H1 (cell line): Measurements from ENCODE around the gene CLEC10A. TPM values are rescaled to one million over a fixed set of nuclear protein-coding genes. Genes with fewer than 3 reads are reported as not detected.

Source experiments
- CTCF ChIA-PET: fragments of 300-600 bp; sonication (Branson Sonifier 250); formaldehyde crosslinking; loops from one replicate; lab custom pipeline; 2021; ENCODE audit not compliant: partially characterized antibody; lab: Charles Lee
- POLR2A ChIA-PET: fragments of 300-600 bp; sonication (Branson Sonifier 250); formaldehyde crosslinking; loops from one replicate; lab custom pipeline; 2021; ENCODE audit warnings: inconsistent platforms; ENCODE audit not compliant: partially characterized antibody; lab: Charles Lee
- DNase-seq, 2 experiments: peaks; one replicate each; pipeline versions ENCODE4 v3.0.0 to v3.0.0-alpha.2; 2010 to 2022; ENCODE audit warnings: low spot score in 2 of 2, low read depth in 1 of 2, mixed read lengths in 1 of 2
- FAIRE-seq: peaks from 2 replicates; lab custom pipeline; 2011; peaks lifted over from hg19 to GRCh38; lab: Jason Lieb, UNC
- H2AFZ ChIP-seq: 2 replicates; pipeline ENCODE4 v1.8.1; 2012; ENCODE audit warnings: low read length, inconsistent platforms
- H2AK5ac ChIP-seq: 2 replicates; pipeline ENCODE4 v1.6.1; 2013; ENCODE audit warnings: low read depth, low read length
- H2BK120ac ChIP-seq: replicated peaks from 2 replicates; pipeline ENCODE3; 2013; ENCODE audit warnings: low read depth, low read length, inconsistent platforms
- H2BK12ac ChIP-seq: 2 replicates; pipeline ENCODE4 v1.6.1; 2013; ENCODE audit warnings: low read depth, low read length
- H2BK15ac ChIP-seq: 2 replicates; pipeline ENCODE4 v1.6.1; 2013; ENCODE audit warnings: low read length
- H2BK20ac ChIP-seq: 2 replicates; pipeline ENCODE4 v1.6.1; 2013; ENCODE audit warnings: low read length
- H2BK5ac ChIP-seq: 2 replicates; pipeline ENCODE4 v1.6.1; 2013; ENCODE audit warnings: low read depth, low read length
- H3K14ac ChIP-seq: 2 replicates; pipeline ENCODE4 v1.6.1; 2013; ENCODE audit warnings: inconsistent platforms; ENCODE audit not compliant: insufficient read length
- H3K18ac ChIP-seq: 2 replicates; pipeline ENCODE4 v1.6.1; 2013; ENCODE audit warnings: low read length; ENCODE audit errors: extremely low read depth
- H3K23ac ChIP-seq: 2 replicates; pipeline ENCODE4 v1.6.1; 2013; ENCODE audit warnings: inconsistent platforms; ENCODE audit not compliant: insufficient read length
- H3K23me2 ChIP-seq: 2 replicates; pipeline ENCODE4 v1.6.1; 2013; ENCODE audit warnings: low read depth, low read length
- H3K27ac ChIP-seq: 2 replicates; pipeline ENCODE4 v1.6.1; 2011; ENCODE audit warnings: low read depth, low read length, inconsistent platforms
- H3K27me3 ChIP-seq, 4 experiments: replicated peaks in 1 of 4; 1 replicate in 1 of 4; 2 replicates in 3 of 4; pipeline versions ENCODE4 v1.6.1 to v1.8.1; 2011 to 2013; ENCODE audit warnings: low read length in 3 of 4, mild to moderate bottlenecking in 3 of 4, inconsistent platforms in 2 of 4, mixed read lengths in 2 of 4, moderate library complexity in 1 of 4; ENCODE audit not compliant: control insufficient read depth in 3 of 4, insufficient read depth in 3 of 4; ENCODE audit errors: extremely low read depth in 1 of 4
- H3K36me3 ChIP-seq, 4 experiments: 2 replicates each; pipeline versions ENCODE4 v1.6.1 to v1.8.1; 2011 to 2013; ENCODE audit warnings: mild to moderate bottlenecking in 4 of 4, low read length in 3 of 4, moderate library complexity in 2 of 4, control low read depth in 1 of 4, inconsistent platforms in 1 of 4; ENCODE audit not compliant: insufficient read depth in 4 of 4, control insufficient read depth in 2 of 4
- H3K4ac ChIP-seq: replicated peaks from 2 replicates; pipeline ENCODE3; 2013; ENCODE audit warnings: low read length, low read depth, mixed read lengths, inconsistent platforms; ENCODE audit not compliant: insufficient read length
- H3K4me1 ChIP-seq, 4 experiments: replicated peaks in 1 of 4; 1 replicate in 1 of 4; 2 replicates in 3 of 4; pipeline versions ENCODE4 v1.6.1 to v1.8.1; 2011 to 2013; ENCODE audit warnings: low read length in 3 of 4, inconsistent platforms in 2 of 4, mixed read lengths in 1 of 4; ENCODE audit not compliant: insufficient read depth in 4 of 4, control insufficient read depth in 3 of 4
- H3K4me2 ChIP-seq, 2 experiments: 2 replicates each; pipeline versions ENCODE4 v1.6.1 to v1.8.1; 2011 to 2013; ENCODE audit warnings: low read depth in 2 of 2, low read length in 2 of 2, control low read depth in 1 of 2, inconsistent platforms in 1 of 2, mild to moderate bottlenecking in 1 of 2; ENCODE audit not compliant: insufficient read depth in 1 of 2
- H3K4me3 ChIP-seq, 4 experiments: fragments of 200-600, 300-600 bp in 1 of 4; sonication (generic), shearing (Covaris generic), sonication (Bioruptor Twin) in 1 of 4; 2 replicates each; pipeline versions ENCODE4 v1.5.1 to v1.8.1; 2011 to 2016; ENCODE audit warnings: low read length in 4 of 4, low read depth in 3 of 4, control low read depth in 2 of 4, inconsistent platforms in 2 of 4, mild to moderate bottlenecking in 2 of 4, mixed read lengths in 1 of 4, moderate library complexity in 1 of 4; ENCODE audit not compliant: insufficient read depth in 2 of 4; ENCODE audit errors: extremely low read depth in 1 of 4
- H3K56ac ChIP-seq: replicated peaks from 2 replicates; pipeline ENCODE3; 2013; ENCODE audit warnings: low read depth, mild to moderate bottlenecking, mixed read lengths, low read length, inconsistent platforms; ENCODE audit not compliant: insufficient read length
- H3K79me1 ChIP-seq: 2 replicates; pipeline ENCODE4 v1.6.1; 2013; ENCODE audit warnings: low read depth, low read length, control low read depth
- H3K79me2 ChIP-seq, 2 experiments: 2 replicates each; pipeline versions ENCODE4 v1.6.1 to v1.8.1; 2012 to 2013; ENCODE audit warnings: low read length in 2 of 2, mild to moderate bottlenecking in 2 of 2, inconsistent platforms in 1 of 2; ENCODE audit not compliant: insufficient read depth in 2 of 2, control insufficient read depth in 1 of 2
- H3K9ac ChIP-seq, 4 experiments: replicated peaks in 1 of 4; 1 replicate in 1 of 4; 2 replicates in 3 of 4; pipeline versions ENCODE4 v1.6.1 to v1.8.1; 2011 to 2013; ENCODE audit warnings: low read depth in 3 of 4, low read length in 3 of 4, control low read depth in 2 of 4, mild to moderate bottlenecking in 2 of 4, moderate library complexity in 2 of 4, inconsistent platforms in 1 of 4; ENCODE audit errors: extremely low read depth in 1 of 4
- H3K9me3 ChIP-seq, 2 experiments: 2 replicates each; pipeline versions ENCODE4 v1.6.1 to v1.8.1; 2012 to 2013; ENCODE audit warnings: mild to moderate bottlenecking in 2 of 2, moderate library complexity in 2 of 2, control low read depth in 1 of 2, inconsistent platforms in 1 of 2, low read depth in 1 of 2, low read length in 1 of 2, mixed read lengths in 1 of 2; ENCODE audit not compliant: insufficient read depth in 2 of 2
- H4K20me1 ChIP-seq, 2 experiments: replicated peaks in 1 of 2; 2 replicates each; pipeline versions ENCODE3 to v1.8.1; 2011 to 2013; ENCODE audit warnings: inconsistent platforms in 2 of 2, low read length in 2 of 2, mild to moderate bottlenecking in 1 of 2; ENCODE audit not compliant: insufficient read depth in 2 of 2, control insufficient read depth in 1 of 2
- H4K5ac ChIP-seq: 2 replicates; pipeline ENCODE4 v1.6.1; 2013; ENCODE audit warnings: low read length, low read depth, mixed read lengths, inconsistent platforms; ENCODE audit not compliant: insufficient read length
- H4K8ac ChIP-seq: 2 replicates; pipeline ENCODE4 v1.8.0; 2013; ENCODE audit warnings: mild to moderate bottlenecking, moderate library complexity, low read length, inconsistent platforms; ENCODE audit not compliant: insufficient read depth; ENCODE audit errors: extremely low read depth
- H4K91ac ChIP-seq: replicated peaks from 2 replicates; pipeline ENCODE3; 2013; ENCODE audit warnings: low read length, mixed read lengths, inconsistent platforms; ENCODE audit not compliant: insufficient read length
- CEBPB ChIP-seq: IDR thresholded peaks from 2 replicates; pipeline ENCODE4 v1.6.1; 2012; ENCODE audit warnings: low read depth, low read length
- CREB1 ChIP-seq: IDR thresholded peaks from 2 replicates; pipeline ENCODE4 v1.6.1; 2012; ENCODE audit warnings: inconsistent platforms
- CTBP2 ChIP-seq: IDR thresholded peaks from 2 replicates; pipeline ENCODE4 v1.7.0; 2011; ENCODE audit warnings: borderline replicate concordance, mild to moderate bottlenecking, moderate library complexity, mixed read lengths, low read length; ENCODE audit not compliant: insufficient read depth, insufficient read length
- EGR1 ChIP-seq: IDR thresholded peaks from 2 replicates; pipeline ENCODE4 v1.6.1; 2011; ENCODE audit warnings: low read depth, low read length, borderline replicate concordance
- EZH2 ChIP-seq: fragments of 200-600 bp; sonication (generic); IDR thresholded peaks from 2 replicates; pipeline ENCODE4 v1.7.1; 2012; ENCODE audit warnings: low read depth, mild to moderate bottlenecking, moderate library complexity, low read length, inconsistent platforms; ENCODE audit not compliant: severe bottlenecking
- MAFK ChIP-seq: IDR thresholded peaks from 2 replicates; pipeline ENCODE4 v1.6.1; 2012; ENCODE audit warnings: low read depth, mild to moderate bottlenecking, improper control_type of control experiment, low read length
- SP1 ChIP-seq: IDR thresholded peaks from 2 replicates; pipeline ENCODE4 v1.6.1; 2011; ENCODE audit warnings: low read depth, low read length
- TCF12 ChIP-seq: IDR thresholded peaks from 2 replicates; pipeline ENCODE4 v1.6.1; 2011; ENCODE audit warnings: low read depth, mild to moderate bottlenecking, low read length
- WGBS, 2 experiments: shearing (Covaris generic) in 1 of 2; methylation state at CpG; one replicate each; pipeline versions ENCODE4 v1.1.6 to v1.1.7; 2013 to 2015; ENCODE audit warnings: low lambda C conversion rate in 2 of 2, mixed read lengths in 2 of 2, inconsistent platforms in 1 of 2, low coverage in 1 of 2, missing lambda C conversion rate in 1 of 2; ENCODE audit not compliant: insufficient replicate concordance in 2 of 2, insufficient coverage in 1 of 2, insufficient read length in 1 of 2; ENCODE audit errors: extremely low coverage in 1 of 2, missing lambda C conversion rate in 1 of 2; 5-methylcytosine and 5-hydroxymethylcytosine counted together
- polyA plus RNA-seq, 7 experiments: library from polyadenylated mRNA; depleted of rRNA in 3 of 7; stranded (reverse) in 5 of 7; unstranded in 2 of 7; fragments of >200 nt in 5 of 7; fragments of 200-250 nt in 2 of 7; gene quantifications; 1 replicate in 5 of 7; 2 replicates in 1 of 7; 4 replicates in 1 of 7; pipeline versions ENCODE4 v1.2.1 to v1.2.3, GENCODE V29; 2011 to 2013; ENCODE audit warnings: missing spikeins in 2 of 7, mixed read lengths in 2 of 7
- total RNA-seq: library from RNA; stranded (reverse); fragmentation: NEBNext Ultra II Directional; extraction: Animal tissue kit (Norgen Biotek cat#: 25700); gene quantifications from 2 replicates; pipeline ENCODE4 v1.2.1, GENCODE V29; 2021
- TF ChIP-seq, protein P1 (sequence below): IDR thresholded peaks from 2 replicates; pipeline ENCODE4 v1.6.1; 2011; ENCODE audit warnings: low read length, improper control_type of control experiment

The CLEC10A gene
- total and polyA plus RNA-seq, 2 of the 8 experiments (the other 6 are each of a cell fraction or from before 2014, with no cell fraction given) = not detected

DNA sequence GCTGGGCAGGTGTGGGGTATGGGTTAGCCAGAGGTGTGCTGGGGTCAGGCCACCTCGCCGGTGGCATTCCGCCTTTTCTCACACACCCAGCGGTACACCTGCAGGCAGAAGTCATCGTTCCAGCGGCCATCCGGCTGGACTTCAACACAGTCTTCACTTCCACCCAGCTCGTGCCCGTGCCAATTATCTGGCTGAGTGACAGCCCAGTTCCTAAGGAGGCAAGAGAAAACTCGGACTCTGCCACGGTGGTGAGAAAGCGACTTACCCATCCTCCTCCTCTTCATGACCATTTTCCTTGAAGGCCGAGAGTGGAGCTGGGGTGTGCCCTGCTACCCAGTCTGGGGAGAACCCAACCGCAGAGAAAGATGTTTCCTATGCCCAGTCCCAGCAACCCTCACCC, 21.5 kb upstream of the CLEC10A start:
- H3K4ac ChIP-seq = no peak overlapping the region
- no peak overlapping the region for H4K8ac ChIP-seq
- H2AK5ac ChIP-seq = no peak overlapping the region
- H3K79me1 ChIP-seq = no peaks in the 10 kb centered on the region
- no peak overlapping the region for H3K56ac ChIP-seq
- H4K91ac ChIP-seq = no peak overlapping the region
- no peak overlapping the region for H3K4me2 ChIP-seq
- WGBS, 2 experiments = 90% methylated on average over 14 of the region's 14 CpGs; no CpG with 5 or more reads in 1 of the 2 experiments
- no peak overlapping the region for H2BK15ac ChIP-seq
- H2BK120ac ChIP-seq = no peak overlapping the region
- H2AFZ ChIP-seq = no peak overlapping the region
- H3K79me2 ChIP-seq = no peaks in the 10 kb centered on the region
- no peaks in the 10 kb centered on the region for H3K4me1 ChIP-seq
- H2BK12ac ChIP-seq = no peak overlapping the region
- no peak overlapping the region for H3K4me3 ChIP-seq
- H3K14ac ChIP-seq = no peak overlapping the region
- DNase-seq (no peak), FAIRE-seq (no peak)
- TF ChIP-seq CTBP2 (no peak), TCF12 (no peak), CREB1 (no peak), SP1 (no peak), EGR1 (no peak), MAFK (no peak), EZH2 (no peak), CEBPB (no peak)
- TF ChIP-seq, protein P1, sequence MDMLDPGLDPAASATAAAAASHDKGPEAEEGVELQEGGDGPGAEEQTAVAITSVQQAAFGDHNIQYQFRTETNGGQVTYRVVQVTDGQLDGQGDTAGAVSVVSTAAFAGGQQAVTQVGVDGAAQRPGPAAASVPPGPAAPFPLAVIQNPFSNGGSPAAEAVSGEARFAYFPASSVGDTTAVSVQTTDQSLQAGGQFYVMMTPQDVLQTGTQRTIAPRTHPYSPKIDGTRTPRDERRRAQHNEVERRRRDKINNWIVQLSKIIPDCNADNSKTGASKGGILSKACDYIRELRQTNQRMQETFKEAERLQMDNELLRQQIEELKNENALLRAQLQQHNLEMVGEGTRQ = no peak
- no peaks in the 10 kb centered on the region; a peak in 1 of 7 replicates for H3K27me3 ChIP-seq
- H4K5ac ChIP-seq = no peak overlapping the region
- no peak overlapping the region for H3K27ac ChIP-seq
- no peaks in the 10 kb centered on the region; a peak in 1 of 4 replicates for H3K9me3 ChIP-seq
- no peak overlapping the region for H3K18ac ChIP-seq
- H3K36me3 ChIP-seq = no peaks in the 10 kb centered on the region
- no peak overlapping the region for H2BK5ac ChIP-seq
- no peaks in the 10 kb centered on the region for H3K23me2 ChIP-seq
- CTCF ChIA-PET = interaction anchor here (0.6 to 2.1 kb wide), 6 partner anchors 10 to 76 kb away, joined by 3 to 10 read pairs (median 6); no protein-coding TSS in a partner anchor
- no peak overlapping the region for H3K9ac ChIP-seq
- POLR2A ChIA-PET = interaction anchor here (0.9 to 1.6 kb wide), 5 partner anchors 9 to 207 kb away, joined by 3 to 4 read pairs (median 3); partner anchors contain the start of gene SLC16A13
- no peaks in the 10 kb centered on the region for H4K20me1 ChIP-seq
- no peak overlapping the region for H3K23ac ChIP-seq
- H2BK20ac ChIP-seq = no peak overlapping the region
